ENCODE results near the gene PHF21A.

The PHF21A gene

GRCh38 chr11:46002189-46002588 is 119.1 kb downstream of the PHF21A start:
- DNase-seq (ENCODE audit: extremely low spot score), result no peak
- CTCF ChIA-PET, result interaction anchor here (1.3 to 2.8 kb wide), 2 partner anchors 18 to 37 kb away, joined by 3 to 10 read pairs; no protein-coding TSS in a partner anchor
- TF ChIP-seq SUZ12 (IDR thresholded peaks at IDR 0.05) (no peak), CTBP1 (IDR thresholded peaks at IDR 0.05; ENCODE audit: borderline replicate concordance) (no peak), FOXK2 (IDR thresholded peaks at IDR 0.05) (no peak), NFRKB (IDR thresholded peaks at IDR 0.05) (no peak), SP1 (IDR thresholded peaks at IDR 0.05) (no peak), HDGF (IDR thresholded peaks at IDR 0.05; ENCODE audit: borderline replicate concordance) (no peak), FOXA1 (IDR thresholded peaks at IDR 0.05) (no peak), L3MBTL2 (conservative IDR thresholded peaks at IDR 0.05) (no peak), LEF1 (IDR thresholded peaks at IDR 0.05; ENCODE audit: borderline replicate concordance) (no peak), ARNT (IDR thresholded peaks at IDR 0.05) (no peak), ELF4 (IDR thresholded peaks at IDR 0.05) (no peak), FOXM1 (IDR thresholded peaks at IDR 0.05; ENCODE audit: borderline replicate concordance) (no peak), TARDBP (IDR thresholded peaks at IDR 0.05) (no peak), BHLHE40 (IDR thresholded peaks at IDR 0.05; ENCODE audit: borderline replicate concordance) (no peak), PKNOX1 (IDR thresholded peaks at IDR 0.05) (no peak), ZNF384 (IDR thresholded peaks at IDR 0.05) (no peak)
- POLR2A ChIA-PET, result no interaction called here

- TF ChIP-seq FOXM1 (IDR thresholded peaks at IDR 0.05; ENCODE audit: borderline replicate concordance) (no peak), ELF4 (IDR thresholded peaks at IDR 0.05) (no peak), BHLHE40 (IDR thresholded peaks at IDR 0.05; ENCODE audit: borderline replicate concordance) (no peak), SP1 (IDR thresholded peaks at IDR 0.05) (no peak), PKNOX1 (IDR thresholded peaks at IDR 0.05) (no peak), CTBP1 (IDR thresholded peaks at IDR 0.05; ENCODE audit: borderline replicate concordance) (no peak), LEF1 (IDR thresholded peaks at IDR 0.05; ENCODE audit: borderline replicate concordance) (no peak)
- POLR2A ChIA-PET, result interaction anchor here (1.5 kb wide), 1 partner anchor 37 kb away, joined by 3 read pairs; no protein-coding TSS in a partner anchor
- no peak for DNase-seq (ENCODE audit: extremely low spot score)
- CTCF ChIA-PET, result interaction anchor here (1.1 to 2.8 kb wide), 2 partner anchors 17 to 36 kb away, joined by 4 to 10 read pairs; no protein-coding TSS in a partner anchor
Measured at GRCh38 chr11:46001448-46001914, 119.8 kb downstream of the PHF21A start.

- no peak for DNase-seq (ENCODE audit: extremely low spot score)
- ChIA-PET CTCF (no interaction called here), POLR2A (no interaction called here)
- TF ChIP-seq ARNT (IDR thresholded peaks at IDR 0.05) (no peak), ELF4 (IDR thresholded peaks at IDR 0.05) (no peak), BHLHE40 (IDR thresholded peaks at IDR 0.05; ENCODE audit: borderline replicate concordance) (no peak), SUZ12 (IDR thresholded peaks at IDR 0.05) (no peak), FOXK2 (IDR thresholded peaks at IDR 0.05) (no peak), LEF1 (IDR thresholded peaks at IDR 0.05; ENCODE audit: borderline replicate concordance) (no peak), FOXM1 (IDR thresholded peaks at IDR 0.05; ENCODE audit: borderline replicate concordance) (no peak), HDGF (IDR thresholded peaks at IDR 0.05; ENCODE audit: borderline replicate concordance) (no peak), CTBP1 (IDR thresholded peaks at IDR 0.05; ENCODE audit: borderline replicate concordance) (no peak)
Measured at GRCh38 chr11:45997599-45997998, 123.7 kb downstream of the PHF21A start.

GRCh38 chr11:45995342-45995734 is 125.9 kb downstream of the PHF21A start:
- no peak for DNase-seq (ENCODE audit: extremely low spot score)
- TF ChIP-seq LEF1 (IDR thresholded peaks at IDR 0.05; ENCODE audit: borderline replicate concordance) (no peak), BHLHE40 (IDR thresholded peaks at IDR 0.05; ENCODE audit: borderline replicate concordance) (no peak), FOXK2 (IDR thresholded peaks at IDR 0.05) (no peak), SUZ12 (IDR thresholded peaks at IDR 0.05) (no peak), CTBP1 (IDR thresholded peaks at IDR 0.05; ENCODE audit: borderline replicate concordance) (no peak), ZNF384 (IDR thresholded peaks at IDR 0.05) (no peak), TARDBP (IDR thresholded peaks at IDR 0.05) (no peak), PKNOX1 (IDR thresholded peaks at IDR 0.05) (no peak), FOXM1 (IDR thresholded peaks at IDR 0.05; ENCODE audit: borderline replicate concordance) (no peak), ELF4 (IDR thresholded peaks at IDR 0.05) (no peak), NFRKB (IDR thresholded peaks at IDR 0.05) (no peak), HDGF (IDR thresholded peaks at IDR 0.05; ENCODE audit: borderline replicate concordance) (no peak), SP1 (IDR thresholded peaks at IDR 0.05) (no peak), FOXA1 (IDR thresholded peaks at IDR 0.05) (no peak), ARNT (IDR thresholded peaks at IDR 0.05) (no peak)
- ChIA-PET CTCF (interaction anchor here (1.3 to 4.3 kb wide), 4 partner anchors 8 to 123 kb away, joined by 4 to 25 read pairs (median 10); no protein-coding TSS in a partner anchor), POLR2A (interaction anchor here (1.0 to 2.4 kb wide), 2 partner anchors 9 to 11 kb away, joined by 3 to 13 read pairs; no protein-coding TSS in a partner anchor)

- DNase-seq (ENCODE audit: extremely low spot score), result no peak
- TF ChIP-seq L3MBTL2 (conservative IDR thresholded peaks at IDR 0.05), result no peak
- no peak for TF ChIP-seq ZNF384 (IDR thresholded peaks at IDR 0.05)
- TF ChIP-seq FOXM1 (IDR thresholded peaks at IDR 0.05; ENCODE audit: borderline replicate concordance), result no peak
- TF ChIP-seq SUZ12 (IDR thresholded peaks at IDR 0.05), result no peak
- TF ChIP-seq TARDBP (IDR thresholded peaks at IDR 0.05), result no peak
- TF ChIP-seq CTBP1 (IDR thresholded peaks at IDR 0.05; ENCODE audit: borderline replicate concordance), result no peak
- TF ChIP-seq ARNT (IDR thresholded peaks at IDR 0.05), result no peak
- no peak for TF ChIP-seq SP1 (IDR thresholded peaks at IDR 0.05)
- TF ChIP-seq LEF1 (IDR thresholded peaks at IDR 0.05; ENCODE audit: borderline replicate concordance), result no peak
- no peak for TF ChIP-seq NFRKB (IDR thresholded peaks at IDR 0.05)
- TF ChIP-seq FOXK2 (IDR thresholded peaks at IDR 0.05), result no peak
- no peak for TF ChIP-seq PKNOX1 (IDR thresholded peaks at IDR 0.05)
- no peak for TF ChIP-seq HDGF (IDR thresholded peaks at IDR 0.05; ENCODE audit: borderline replicate concordance)
- no peak for TF ChIP-seq ELF4 (IDR thresholded peaks at IDR 0.05)
- no peak for TF ChIP-seq BHLHE40 (IDR thresholded peaks at IDR 0.05; ENCODE audit: borderline replicate concordance)
- ChIA-PET POLR2A (interaction anchor here (1.0 to 2.4 kb wide), 2 partner anchors 9 to 11 kb away, joined by 3 to 13 read pairs; no protein-coding TSS in a partner anchor), CTCF (interaction anchor here (1.1 to 4.3 kb wide), 5 partner anchors 9 to 122 kb away, joined by 3 to 25 read pairs (median 9); no protein-coding TSS in a partner anchor)
Measured at GRCh38 chr11:45994371-45995341, 126.6 kb downstream of the PHF21A start.
